Osteocyte (in vitro differentiated cells): ENCODE data around the gene HOXB5. TPM values are rescaled to one million over a fixed set of nuclear protein-coding genes. Genes with fewer than 3 reads are reported as not detected.

Experiments used
- DNase-seq: peaks from one replicate; pipeline ENCODE4 v3.0.0; 2021; ENCODE audit warnings: mixed read lengths; ENCODE audit not compliant: unreplicated experiment; ENCODE audit errors: extremely low spot score
- H3K27ac Mint-ChIP-seq: one replicate; pipeline ENCODE4 v1.8.0; 2021; ENCODE audit warnings: mild to moderate bottlenecking, mixed read lengths; ENCODE audit not compliant: unreplicated experiment
- H3K27me3 Mint-ChIP-seq: one replicate; pipeline ENCODE4 v1.8.0; 2021; ENCODE audit warnings: mixed read lengths; ENCODE audit not compliant: unreplicated experiment
- H3K36me3 Mint-ChIP-seq: one replicate; pipeline ENCODE4 v1.8.0; 2021; ENCODE audit warnings: mixed read lengths; ENCODE audit not compliant: unreplicated experiment
- H3K4me1 Mint-ChIP-seq: one replicate; pipeline ENCODE4 v1.8.0; 2021; ENCODE audit warnings: mixed read lengths; ENCODE audit not compliant: unreplicated experiment
- H3K4me3 Mint-ChIP-seq: one replicate; pipeline ENCODE4 v1.8.0; 2021; ENCODE audit warnings: mild to moderate bottlenecking, moderate library complexity, mixed read lengths; ENCODE audit not compliant: unreplicated experiment
- H3K9me3 Mint-ChIP-seq: one replicate; pipeline ENCODE4 v1.8.0; 2021; ENCODE audit warnings: mixed read lengths; ENCODE audit not compliant: unreplicated experiment
- total RNA-seq: library from RNA; stranded (reverse); gene quantifications from 2 replicates; pipeline ENCODE4 v1.2.1, GENCODE V29; 2021
- TF ChIP-seq, protein P1 (sequence below): fragments of 200-600 bp; sonication (generic); IDR thresholded peaks from 2 replicates; pipeline ENCODE4 v1.5.0; 2021; ENCODE audit warnings: antibody characterized with exemption, mild to moderate bottlenecking, moderate library complexity

HOXB5 gene
- total RNA-seq, 1 donor from 2014 or later: not detected

GRCh38 chr17:48549914-48550501, 43.6 kb downstream of the HOXB5 start:
- DNase-seq: no peak
- H3K36me3 Mint-ChIP-seq: no peaks in the 10 kb centered on the region
- peaks cover 3% of the 10 kb centered on the region for H3K4me1 Mint-ChIP-seq
- H3K27me3 Mint-ChIP-seq: peaks cover 87% of the 10 kb centered on the region
- H3K4me3 Mint-ChIP-seq: no peak overlapping the region
- no peaks in the 10 kb centered on the region for H3K9me3 Mint-ChIP-seq
- no peak overlapping the region for H3K27ac Mint-ChIP-seq
- TF ChIP-seq, protein P1, sequence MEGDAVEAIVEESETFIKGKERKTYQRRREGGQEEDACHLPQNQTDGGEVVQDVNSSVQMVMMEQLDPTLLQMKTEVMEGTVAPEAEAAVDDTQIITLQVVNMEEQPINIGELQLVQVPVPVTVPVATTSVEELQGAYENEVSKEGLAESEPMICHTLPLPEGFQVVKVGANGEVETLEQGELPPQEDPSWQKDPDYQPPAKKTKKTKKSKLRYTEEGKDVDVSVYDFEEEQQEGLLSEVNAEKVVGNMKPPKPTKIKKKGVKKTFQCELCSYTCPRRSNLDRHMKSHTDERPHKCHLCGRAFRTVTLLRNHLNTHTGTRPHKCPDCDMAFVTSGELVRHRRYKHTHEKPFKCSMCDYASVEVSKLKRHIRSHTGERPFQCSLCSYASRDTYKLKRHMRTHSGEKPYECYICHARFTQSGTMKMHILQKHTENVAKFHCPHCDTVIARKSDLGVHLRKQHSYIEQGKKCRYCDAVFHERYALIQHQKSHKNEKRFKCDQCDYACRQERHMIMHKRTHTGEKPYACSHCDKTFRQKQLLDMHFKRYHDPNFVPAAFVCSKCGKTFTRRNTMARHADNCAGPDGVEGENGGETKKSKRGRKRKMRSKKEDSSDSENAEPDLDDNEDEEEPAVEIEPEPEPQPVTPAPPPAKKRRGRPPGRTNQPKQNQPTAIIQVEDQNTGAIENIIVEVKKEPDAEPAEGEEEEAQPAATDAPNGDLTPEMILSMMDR: no peak

GRCh38 chr17:48549281-48549630, 44.3 kb downstream of the HOXB5 start:
- peaks cover 86% of the 10 kb centered on the region for H3K27me3 Mint-ChIP-seq
- H3K27ac Mint-ChIP-seq: no peak overlapping the region

GRCh38 chr17:48548523-48549280, 44.9 kb downstream of the HOXB5 start:
- DNase-seq: no peak
- no peak overlapping the region for H3K27ac Mint-ChIP-seq
- TF ChIP-seq, protein P1: no peak
- H3K36me3 Mint-ChIP-seq: no peaks in the 10 kb centered on the region
- peaks cover 86% of the 10 kb centered on the region for H3K27me3 Mint-ChIP-seq
- H3K4me3 Mint-ChIP-seq: no peak overlapping the region
- H3K9me3 Mint-ChIP-seq: no peaks in the 10 kb centered on the region
- peaks cover 4% of the 10 kb centered on the region for H3K4me1 Mint-ChIP-seq

More at GRCh38 chr17:48549281-48549630, 44.3 kb downstream of the HOXB5 start:
- Mint-ChIP-seq H3K9me3 (no peaks in the 10 kb centered on the region), H3K4me1 (peaks cover 1% of the 10 kb centered on the region), H3K4me3 (no peak overlapping the region), H3K36me3 (no peaks in the 10 kb centered on the region)
- TF ChIP-seq, protein P1: no peak
- no peak for DNase-seq

DNA sequence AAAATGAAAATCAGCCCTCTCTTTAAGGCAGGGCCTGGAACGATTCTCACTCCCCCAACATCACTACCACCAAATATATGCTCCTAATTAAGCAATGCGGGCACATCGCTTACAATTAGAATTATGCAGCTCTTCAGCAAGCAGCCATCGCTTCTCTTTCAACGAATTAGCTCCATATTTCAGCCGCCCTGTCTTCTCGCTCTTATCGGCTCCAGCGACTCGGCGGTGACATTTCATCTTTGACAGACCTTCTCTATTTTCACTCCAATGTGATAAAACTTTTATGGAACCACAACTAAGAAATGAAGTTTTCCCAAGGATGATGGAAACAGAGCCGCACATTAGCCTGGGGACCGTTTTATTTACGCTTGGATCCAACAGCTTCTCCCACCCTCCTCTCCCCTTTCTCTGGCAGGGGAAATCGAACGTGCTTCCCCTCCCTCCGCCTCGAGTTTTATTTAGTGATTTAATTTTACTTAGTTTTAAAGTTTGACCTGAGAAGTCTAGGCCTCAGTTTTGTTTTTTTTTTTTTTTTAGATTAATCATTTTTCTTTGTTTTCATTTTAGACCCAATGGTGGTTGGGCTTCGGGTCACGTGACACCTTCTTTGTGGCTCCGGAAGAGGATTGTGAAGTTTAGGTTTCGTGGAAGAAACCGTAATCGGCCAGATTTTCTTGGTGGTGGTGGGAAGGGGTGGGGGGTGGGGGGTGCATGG, 45.6 kb downstream of the HOXB5 start:
- Mint-ChIP-seq H3K9me3 (no peaks in the 10 kb centered on the region), H3K27ac (no peak overlapping the region), H3K27me3 (peaks cover 83% of the 10 kb centered on the region), H3K4me1 (peaks cover 7% of the 10 kb centered on the region), H3K4me3 (no peak overlapping the region), H3K36me3 (no peaks in the 10 kb centered on the region)
- no peak for DNase-seq
- TF ChIP-seq, protein P1: no peak
